Smooth muscle cell (in vitro differentiated cells): Measurements from ENCODE around the gene SCARB1. TPM values are rescaled to one million over a fixed set of nuclear protein-coding genes. Genes with fewer than 3 reads are reported as not detected.

Experiments used
- DNase-seq: peaks from one replicate; lab custom pipeline; 2025; ENCODE audit not compliant: unreplicated experiment; lab: John Stamatoyannopoulos, UW
- H2AFZ ChIP-seq: fragments of 200-600 bp; sonication (generic); 2 replicates; pipeline ENCODE4 v1.6.0; 2016; ENCODE audit warnings: antibody characterized with exemption, low read depth, mild to moderate bottlenecking
- H3F3A ChIP-seq: fragments of 200-600 bp; sonication (generic); 2 replicates; pipeline ENCODE4 v1.6.0; 2017; ENCODE audit warnings: antibody characterized with exemption, low read depth
- H3K27ac ChIP-seq: fragments of 200-600 bp; sonication (generic); 2 replicates; pipeline ENCODE4 v1.5.1; 2016; ENCODE audit warnings: low read depth, mild to moderate bottlenecking
- H3K27me3 ChIP-seq: fragments of 200-600 bp; sonication (generic); 2 replicates; pipeline ENCODE4 v1.6.1; 2016; ENCODE audit warnings: low read depth, mild to moderate bottlenecking
- H3K36me3 ChIP-seq: fragments of 200-600 bp; sonication (generic); 2 replicates; pipeline ENCODE4 v1.5.1; 2016; ENCODE audit warnings: low read depth
- H3K4me1 ChIP-seq: fragments of 200-600 bp; sonication (generic); 2 replicates; pipeline ENCODE4 v1.5.1; 2016; ENCODE audit warnings: low read depth
- H3K4me2 ChIP-seq: fragments of 200-600 bp; sonication (generic); 2 replicates; pipeline ENCODE4 v1.6.0; 2016; ENCODE audit warnings: mild to moderate bottlenecking
- H3K4me3 ChIP-seq: fragments of 200-600 bp; sonication (generic); 2 replicates; pipeline ENCODE4 v1.5.1; 2016; ENCODE audit warnings: mild to moderate bottlenecking
- H3K79me2 ChIP-seq: fragments of 200-600 bp; sonication (generic); 2 replicates; pipeline ENCODE4 v1.6.0; 2016; ENCODE audit warnings: low read depth, mild to moderate bottlenecking
- H3K9ac ChIP-seq: fragments of 200-600 bp; sonication (generic); 2 replicates; pipeline ENCODE4 v1.6.0; 2016; ENCODE audit warnings: low read depth
- H3K9me3 ChIP-seq: fragments of 200-600 bp; sonication (generic); replicated peaks from 2 replicates; pipeline ENCODE4 v1.5.1; 2016; ENCODE audit warnings: low read depth
- H4K20me1 ChIP-seq: fragments of 200-600 bp; sonication (generic); 2 replicates; pipeline ENCODE4 v1.6.0; 2016; ENCODE audit warnings: low read depth
- WGBS: methylation state at CpG from one replicate; pipeline ENCODE4 v1.1.7; 2016; ENCODE audit warnings: low lambda C conversion rate; 5-methylcytosine and 5-hydroxymethylcytosine counted together
- polyA plus RNA-seq: library from polyadenylated mRNA; unstranded; fragments of >200 nt; fragmentation: Nextera tagmentation; extraction: Ambion mirVana; gene quantifications from 2 replicates; pipeline ENCODE4 v1.2.1, GENCODE V29; 2016
- total RNA-seq: library from RNA; depleted of rRNA; stranded (reverse); fragments of >200 nt; gene quantifications from 2 replicates; pipeline ENCODE4 v1.2.3, GENCODE V29; 2014
- TF ChIP-seq, protein P1 (sequence below): fragments of 200-600 bp; sonication (generic); IDR thresholded peaks from 2 replicates; pipeline ENCODE4 v1.5.1; 2017; ENCODE audit warnings: borderline replicate concordance, mild to moderate bottlenecking, antibody characterized with exemption; ENCODE audit not compliant: insufficient read depth, poor library complexity, severe bottlenecking

Gene SCARB1
- total and polyA plus RNA-seq, 2 experiments from 2014 or later, result 6.8 to 10.1 TPM

GRCh38 chr12:124805876-124806668 lies 57.6 kb downstream of the SCARB1 start:
- no peak for DNase-seq
- no peaks in the 10 kb centered on the region for H3K4me1 ChIP-seq
- no peaks in the 10 kb centered on the region for H3K79me2 ChIP-seq
- H3K36me3 ChIP-seq, result no peaks in the 10 kb centered on the region
- H2AFZ ChIP-seq, result no peak overlapping the region
- no peak overlapping the region for H3K4me2 ChIP-seq
- H3F3A ChIP-seq, result no peaks in the 10 kb centered on the region
- TF ChIP-seq, protein P1, sequence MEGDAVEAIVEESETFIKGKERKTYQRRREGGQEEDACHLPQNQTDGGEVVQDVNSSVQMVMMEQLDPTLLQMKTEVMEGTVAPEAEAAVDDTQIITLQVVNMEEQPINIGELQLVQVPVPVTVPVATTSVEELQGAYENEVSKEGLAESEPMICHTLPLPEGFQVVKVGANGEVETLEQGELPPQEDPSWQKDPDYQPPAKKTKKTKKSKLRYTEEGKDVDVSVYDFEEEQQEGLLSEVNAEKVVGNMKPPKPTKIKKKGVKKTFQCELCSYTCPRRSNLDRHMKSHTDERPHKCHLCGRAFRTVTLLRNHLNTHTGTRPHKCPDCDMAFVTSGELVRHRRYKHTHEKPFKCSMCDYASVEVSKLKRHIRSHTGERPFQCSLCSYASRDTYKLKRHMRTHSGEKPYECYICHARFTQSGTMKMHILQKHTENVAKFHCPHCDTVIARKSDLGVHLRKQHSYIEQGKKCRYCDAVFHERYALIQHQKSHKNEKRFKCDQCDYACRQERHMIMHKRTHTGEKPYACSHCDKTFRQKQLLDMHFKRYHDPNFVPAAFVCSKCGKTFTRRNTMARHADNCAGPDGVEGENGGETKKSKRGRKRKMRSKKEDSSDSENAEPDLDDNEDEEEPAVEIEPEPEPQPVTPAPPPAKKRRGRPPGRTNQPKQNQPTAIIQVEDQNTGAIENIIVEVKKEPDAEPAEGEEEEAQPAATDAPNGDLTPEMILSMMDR, result no peak
- 95% methylated on average over 23 of the region's 25 CpGs for WGBS
- no peak overlapping the region for H3K4me3 ChIP-seq
- H3K9ac ChIP-seq, result no peak overlapping the region
- H3K9me3 ChIP-seq, result no peaks in the 10 kb centered on the region
- H3K27me3 ChIP-seq, result no peaks in the 10 kb centered on the region
- H3K27ac ChIP-seq, result no peak overlapping the region
- no peaks in the 10 kb centered on the region for H4K20me1 ChIP-seq

DNA sequence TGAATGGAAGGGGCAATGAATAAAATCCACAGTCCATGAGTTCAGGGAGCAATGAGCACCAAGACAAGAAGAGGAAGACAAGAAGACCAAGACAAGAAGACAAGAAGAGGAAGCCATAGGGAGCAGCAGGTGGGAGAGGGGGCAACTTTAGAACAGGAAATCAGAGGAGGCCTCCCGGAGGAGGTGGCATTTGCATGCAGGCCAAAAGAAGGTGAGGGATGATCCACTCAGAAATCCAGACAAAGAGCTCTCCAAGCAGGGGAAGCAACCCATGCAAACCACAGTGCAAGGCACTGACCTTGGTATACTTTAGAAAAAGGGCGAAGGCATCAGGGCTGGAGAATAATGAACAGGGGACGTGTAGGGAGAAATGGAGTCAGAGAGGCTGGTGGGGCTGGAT lies 58.6 kb downstream of the SCARB1 start:
- no peaks in the 10 kb centered on the region for H3F3A ChIP-seq
- no peaks in the 10 kb centered on the region for H3K9me3 ChIP-seq
- TF ChIP-seq, protein P1, result no peak
- H3K27me3 ChIP-seq, result no peaks in the 10 kb centered on the region
- no peaks in the 10 kb centered on the region for H3K36me3 ChIP-seq
- H3K79me2 ChIP-seq, result no peaks in the 10 kb centered on the region
- no peaks in the 10 kb centered on the region for H4K20me1 ChIP-seq
- H3K4me2 ChIP-seq, result no peak overlapping the region
- H3K27ac ChIP-seq, result no peak overlapping the region
- H3K9ac ChIP-seq, result no peak overlapping the region
- no peak for DNase-seq
- H2AFZ ChIP-seq, result no peak overlapping the region
- H3K4me1 ChIP-seq, result no peaks in the 10 kb centered on the region
- no peak overlapping the region for H3K4me3 ChIP-seq
- WGBS, result 94% methylated on average over 3 of the region's 3 CpGs

- H3F3A ChIP-seq, result no peaks in the 10 kb centered on the region
- no peaks in the 10 kb centered on the region for H4K20me1 ChIP-seq
- no peaks in the 10 kb centered on the region for H3K79me2 ChIP-seq
- H3K9ac ChIP-seq, result no peak overlapping the region
- H3K27ac ChIP-seq, result no peak overlapping the region
- 95% methylated on average over 9 of the region's 9 CpGs for WGBS
- H3K36me3 ChIP-seq, result no peaks in the 10 kb centered on the region
- H2AFZ ChIP-seq, result no peak overlapping the region
- TF ChIP-seq, protein P1, result no peak
- no peaks in the 10 kb centered on the region for H3K4me1 ChIP-seq
- DNase-seq, result no peak
- H3K4me3 ChIP-seq, result no peak overlapping the region
- H3K9me3 ChIP-seq, result no peaks in the 10 kb centered on the region
- no peaks in the 10 kb centered on the region for H3K27me3 ChIP-seq
- H3K4me2 ChIP-seq, result no peak overlapping the region
Observed at GRCh38 chr12:124804011-124804621, 59.5 kb downstream of the SCARB1 start.
